SK-N-MC (cell line): Measurements from ENCODE around the gene MOB3B.

Experiments
- EZH2 ChIP-seq: fragments of 200-600 bp; sonication (generic); IDR thresholded peaks from one replicate; pipeline ENCODE4 v1.6.1; 2017; ENCODE audit warnings: antibody characterized with exemption
- FOXP2 ChIP-seq: optimal IDR thresholded peaks from 2 replicates; pipeline ENCODE3; 2011; ENCODE audit warnings: mild to moderate bottlenecking, moderate library complexity; ENCODE audit not compliant: insufficient read depth; ENCODE audit errors: extremely low read length, control extremely low read depth
- POLR2AphosphoS5 ChIP-seq: IDR thresholded peaks from 2 replicates; pipeline ENCODE4 v1.6.1; 2012; ENCODE audit warnings: mild to moderate bottlenecking, low read depth, low read length, borderline replicate concordance

- TF ChIP-seq POLR2AphosphoS5: no peak
- no peak for TF ChIP-seq EZH2
- no peak for TF ChIP-seq FOXP2
These were observed 2.4 kb upstream of the MOB3B start for GRCh38 chr9:27532046-27532445.
